Mucosa of stomach (tissue), 1 donor: ENCODE data around the gene ERBB2.
A peak's percentile ranks its signal among the peaks of the same experiment; 100 is the strongest.

Experiments
- H3K27me3 ChIP-seq: one replicate; pipeline ENCODE4 v1.7.0; 2013; ENCODE audit warnings: mild to moderate bottlenecking, low read length; ENCODE audit not compliant: control insufficient read depth, insufficient read depth
- H3K36me3 ChIP-seq: one replicate; pipeline ENCODE4 v1.7.0; 2013; ENCODE audit warnings: low read length; ENCODE audit not compliant: control insufficient read depth, insufficient read depth
- H3K4me1 ChIP-seq: one replicate; pipeline ENCODE4 v1.7.0; 2013; ENCODE audit warnings: mild to moderate bottlenecking, low read length; ENCODE audit not compliant: control insufficient read depth, insufficient read depth
- H3K4me3 ChIP-seq: one replicate; pipeline ENCODE4 v1.7.0; 2013; ENCODE audit warnings: low read length
- H3K9ac ChIP-seq: one replicate; pipeline ENCODE4 v1.7.0; 2013; ENCODE audit warnings: mild to moderate bottlenecking, low read length, moderate library complexity
- H3K9me3 ChIP-seq: one replicate; pipeline ENCODE4 v1.7.0; 2013; ENCODE audit warnings: mild to moderate bottlenecking, low read length, moderate library complexity; ENCODE audit not compliant: control insufficient read depth
- donor health status: Pancreatic carcinoma.

The ERBB2 gene

DNA sequence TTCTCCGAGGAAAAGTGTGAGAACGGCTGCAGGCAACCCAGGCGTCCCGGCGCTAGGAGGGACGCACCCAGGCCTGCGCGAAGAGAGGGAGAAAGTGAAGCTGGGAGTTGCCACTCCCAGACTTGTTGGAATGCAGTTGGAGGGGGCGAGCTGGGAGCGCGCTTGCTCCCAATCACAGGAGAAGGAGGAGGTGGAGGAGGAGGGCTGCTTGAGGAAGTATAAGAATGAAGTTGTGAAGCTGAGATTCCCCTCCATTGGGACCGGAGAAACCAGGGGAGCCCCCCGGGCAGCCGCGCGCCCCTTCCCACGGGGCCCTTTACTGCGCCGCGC lies at the start of gene ERBB2:
Gene ERBB2, plus strand, starts transcription at position 247 of the 330 bp plus-strand sequence. CDS start 175 bp downstream, outside the sequence.
- H3K36me3 ChIP-seq = no peaks in the 10 kb centered on the region
- no peaks in the 10 kb centered on the region for H3K9me3 ChIP-seq
- peak within 1 kb of the TSS; percentile 81 for H3K4me3 ChIP-seq
- peaks cover 39% of the 10 kb centered on the region for H3K4me1 ChIP-seq
- H3K27me3 ChIP-seq = no peaks in the 10 kb centered on the region
- H3K9ac ChIP-seq = peak within 1 kb of the TSS; percentile 93

DNA sequence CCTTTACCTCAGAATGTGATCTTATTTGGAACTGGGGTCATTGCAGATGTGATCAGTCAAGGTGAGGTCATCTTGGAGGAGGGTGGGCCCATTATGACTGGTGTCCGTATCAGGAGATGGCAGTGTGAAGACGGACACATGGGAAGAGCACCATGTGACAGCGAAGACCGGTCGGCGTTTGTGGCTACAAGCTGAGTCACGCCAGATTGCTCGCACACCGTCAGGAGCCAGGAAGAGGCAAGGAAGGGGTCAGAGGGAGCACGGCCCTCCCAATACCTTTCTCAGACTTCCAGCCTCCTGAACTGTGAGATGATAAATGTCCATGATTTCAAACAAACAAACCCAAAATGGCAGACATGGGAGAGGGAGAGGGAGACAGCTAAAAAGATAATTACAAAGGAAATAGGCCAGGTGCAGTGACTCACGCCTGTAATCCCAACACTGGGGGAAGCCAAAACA lies 49.7 kb upstream of the ERBB2 start:
- no peaks in the 10 kb centered on the region for H3K9me3 ChIP-seq
- peaks cover 36% of the 10 kb centered on the region for H3K4me1 ChIP-seq
- no peaks in the 10 kb centered on the region for H3K36me3 ChIP-seq
- H3K9ac ChIP-seq = no peak overlapping the region
- no peaks in the 10 kb centered on the region for H3K27me3 ChIP-seq
- H3K4me3 ChIP-seq = no peak overlapping the region

DNA sequence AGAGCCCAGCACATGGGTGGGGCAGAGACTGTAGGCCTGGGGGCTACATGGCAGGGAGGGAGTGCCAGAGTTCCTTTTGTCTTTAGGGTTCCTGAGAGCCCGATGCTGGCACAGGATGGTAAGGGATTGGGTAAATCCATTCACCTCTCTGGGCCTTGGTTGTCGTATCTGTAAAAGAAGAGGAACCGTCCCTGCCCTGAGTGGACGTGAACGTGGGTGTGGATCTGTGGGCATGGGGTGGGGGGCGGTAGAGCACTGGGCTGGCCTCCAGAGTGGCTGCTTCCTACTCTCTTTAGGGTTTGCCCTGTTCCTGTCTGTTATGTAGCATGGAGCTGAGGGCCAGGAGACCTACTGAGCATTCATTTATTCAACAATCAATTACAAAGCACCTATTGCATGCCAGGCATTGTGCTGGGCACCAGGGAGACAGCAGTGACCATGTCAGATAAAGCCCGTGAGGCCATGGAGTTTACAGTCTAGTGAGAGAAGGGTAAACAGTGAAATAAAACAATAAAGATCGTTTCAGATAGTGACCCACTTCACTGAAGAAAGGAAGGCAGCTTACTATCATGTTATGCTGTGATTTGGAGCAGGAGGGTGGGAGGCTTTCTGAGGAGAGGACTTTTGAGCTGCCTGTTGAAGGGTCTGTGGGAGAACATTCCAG lies 47.8 kb upstream of the ERBB2 start:
- no peak overlapping the region for H3K4me3 ChIP-seq
- H3K27me3 ChIP-seq = no peaks in the 10 kb centered on the region
- H3K9ac ChIP-seq = no peak overlapping the region
- H3K36me3 ChIP-seq = no peaks in the 10 kb centered on the region
- H3K4me1 ChIP-seq = peaks cover 36% of the 10 kb centered on the region
- H3K9me3 ChIP-seq = no peaks in the 10 kb centered on the region

DNA sequence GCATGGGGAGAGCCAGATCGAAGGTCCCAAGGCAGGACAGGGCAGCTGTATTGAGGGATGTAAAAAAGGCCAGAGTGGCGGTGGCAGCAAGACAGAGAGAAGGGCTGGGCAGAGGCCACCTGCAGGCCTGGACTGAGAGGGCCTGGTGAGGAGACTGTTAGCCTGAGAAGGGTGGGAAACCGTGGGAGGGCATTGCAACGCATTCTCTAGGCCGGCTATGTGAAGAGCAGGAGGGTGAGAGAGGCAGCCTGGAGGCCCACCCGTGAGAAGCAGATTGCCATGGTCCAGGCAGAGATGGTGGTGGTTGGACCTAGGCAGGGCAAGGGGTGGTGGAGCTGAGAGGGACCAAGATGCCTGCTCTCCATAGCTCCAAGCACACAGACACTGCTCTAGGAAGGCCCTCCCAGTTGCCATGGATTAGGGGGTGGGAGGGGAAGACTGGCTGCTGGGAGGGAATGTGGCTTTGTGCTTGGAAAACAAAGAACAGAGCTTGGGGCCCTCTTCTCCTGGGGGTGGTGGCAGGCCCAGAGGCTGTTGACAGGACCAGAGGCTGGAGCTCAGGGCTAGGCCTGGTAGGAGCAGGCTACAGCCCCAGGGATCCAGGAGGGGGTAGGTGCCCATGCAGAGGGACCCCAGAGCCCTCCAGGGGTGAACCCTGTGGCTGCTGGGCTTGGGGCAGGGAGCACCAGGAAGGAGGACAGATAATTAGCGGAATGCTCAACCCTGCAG lies 47.1 kb upstream of the ERBB2 start:
- no peak overlapping the region for H3K9ac ChIP-seq

DNA sequence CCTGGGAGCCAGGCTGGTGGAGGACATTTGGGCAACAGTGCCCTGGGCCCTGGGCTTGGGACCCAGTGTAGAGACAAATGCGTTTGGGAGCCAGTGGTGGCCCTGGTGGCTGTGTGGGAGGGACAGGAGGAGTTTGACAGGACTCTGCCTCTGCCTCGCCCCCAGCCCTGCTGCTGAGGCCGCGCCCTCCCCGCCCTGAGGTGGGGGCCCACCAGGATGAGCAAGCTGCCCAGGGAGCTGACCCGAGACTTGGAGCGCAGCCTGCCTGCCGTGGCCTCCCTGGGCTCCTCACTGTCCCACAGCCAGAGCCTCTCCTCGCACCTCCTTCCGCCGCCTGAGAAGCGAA lies 46.6 kb upstream of the ERBB2 start:
- no peak overlapping the region for H3K4me3 ChIP-seq
- H3K4me1 ChIP-seq = peaks cover 29% of the 10 kb centered on the region
- no peaks in the 10 kb centered on the region for H3K36me3 ChIP-seq
- no peaks in the 10 kb centered on the region for H3K27me3 ChIP-seq
- H3K9me3 ChIP-seq = no peaks in the 10 kb centered on the region
- no peak overlapping the region for H3K9ac ChIP-seq

More for the DNA sequence above, 47.1 kb upstream of the ERBB2 start:
- Histone ChIP-seq H3K27me3 (no peaks in the 10 kb centered on the region), H3K9me3 (no peaks in the 10 kb centered on the region), H3K36me3 (no peaks in the 10 kb centered on the region), H3K4me1 (peaks cover 29% of the 10 kb centered on the region), H3K4me3 (no peak overlapping the region)

DNA sequence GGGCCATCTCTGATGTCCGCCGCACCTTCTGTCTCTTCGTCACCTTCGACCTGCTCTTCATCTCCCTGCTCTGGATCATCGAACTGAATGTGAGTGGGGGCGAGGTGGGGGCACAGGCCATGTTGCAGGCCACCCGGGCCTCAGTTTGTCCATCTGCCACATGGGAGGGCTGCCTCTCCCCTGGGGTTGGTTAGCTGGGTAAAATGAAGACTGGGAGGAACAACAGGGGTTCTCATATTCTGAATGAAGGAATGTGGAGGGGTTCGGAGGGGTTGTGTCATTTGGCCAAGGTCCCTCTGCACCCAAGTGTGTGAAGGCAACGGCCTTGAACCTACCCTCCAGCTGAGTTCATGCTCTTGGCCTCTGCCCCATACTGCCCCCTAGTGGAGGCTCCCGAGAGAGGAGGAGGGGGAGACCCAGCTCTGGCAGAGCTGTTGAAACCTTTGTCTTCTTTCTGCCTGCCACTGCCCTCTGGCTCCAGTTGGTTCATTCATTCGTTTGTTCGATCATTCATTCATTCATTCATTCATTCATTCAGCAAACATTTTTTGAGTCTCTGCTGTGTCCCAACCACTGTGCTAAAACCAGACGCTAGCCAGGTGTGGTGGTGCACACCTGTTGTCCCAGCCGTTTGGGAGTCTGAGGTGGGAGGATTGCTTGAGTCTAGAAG lies 46.1 kb upstream of the ERBB2 start:
- Histone ChIP-seq H3K36me3 (no peaks in the 10 kb centered on the region), H3K4me3 (no peak overlapping the region), H3K9ac (no peak overlapping the region), H3K4me1 (peaks cover 29% of the 10 kb centered on the region), H3K27me3 (no peaks in the 10 kb centered on the region), H3K9me3 (no peaks in the 10 kb centered on the region)

DNA sequence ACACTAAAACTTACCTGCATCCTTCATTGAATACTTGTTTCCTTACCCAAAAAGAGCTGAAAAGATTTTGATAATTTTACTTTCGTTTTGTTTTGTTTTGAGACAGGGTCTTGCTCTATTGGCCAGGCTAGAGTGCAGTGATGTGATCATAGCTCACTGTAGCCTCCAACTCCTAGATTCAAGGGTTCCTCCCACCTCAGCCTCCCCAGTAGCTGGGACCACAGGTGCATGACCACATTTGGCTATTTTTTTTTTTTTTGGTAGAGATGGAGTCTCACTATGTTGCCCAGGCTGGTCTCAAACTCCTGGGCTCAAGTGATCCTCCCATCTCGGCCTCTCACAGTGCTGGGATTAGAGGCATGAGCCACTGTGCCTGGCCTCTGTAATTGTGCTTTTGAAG lies 44.8 kb upstream of the ERBB2 start:
- no peak overlapping the region for H3K9ac ChIP-seq
- no peaks in the 10 kb centered on the region for H3K36me3 ChIP-seq
- peaks cover 29% of the 10 kb centered on the region for H3K4me1 ChIP-seq
- H3K4me3 ChIP-seq = no peak overlapping the region
- H3K9me3 ChIP-seq = no peaks in the 10 kb centered on the region
- H3K27me3 ChIP-seq = no peaks in the 10 kb centered on the region

DNA sequence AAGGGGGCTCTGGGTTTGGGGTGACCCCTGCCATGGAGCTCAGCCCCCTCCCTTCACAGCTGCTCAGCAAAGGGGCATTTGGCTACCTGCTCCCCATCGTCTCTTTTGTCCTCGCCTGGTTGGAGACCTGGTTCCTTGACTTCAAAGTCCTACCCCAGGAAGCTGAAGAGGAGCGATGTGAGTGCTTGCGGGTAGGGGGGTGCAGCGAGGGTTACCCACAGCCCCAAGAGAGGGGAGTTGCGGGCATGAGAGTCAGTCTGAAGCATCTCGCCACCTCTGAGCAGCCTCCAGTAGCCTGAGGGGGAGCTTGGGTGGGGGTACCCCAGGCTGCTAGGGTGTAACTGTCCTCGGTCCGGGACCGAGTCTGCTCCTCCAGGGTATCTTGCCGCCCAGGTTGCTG lies 41.5 kb upstream of the ERBB2 start:
- peaks cover 6% of the 10 kb centered on the region for H3K36me3 ChIP-seq
- H3K4me1 ChIP-seq = peaks cover 28% of the 10 kb centered on the region
- H3K27me3 ChIP-seq = no peaks in the 10 kb centered on the region
- no peak overlapping the region for H3K4me3 ChIP-seq
- no peaks in the 10 kb centered on the region for H3K9me3 ChIP-seq
- H3K9ac ChIP-seq = no peak overlapping the region

DNA sequence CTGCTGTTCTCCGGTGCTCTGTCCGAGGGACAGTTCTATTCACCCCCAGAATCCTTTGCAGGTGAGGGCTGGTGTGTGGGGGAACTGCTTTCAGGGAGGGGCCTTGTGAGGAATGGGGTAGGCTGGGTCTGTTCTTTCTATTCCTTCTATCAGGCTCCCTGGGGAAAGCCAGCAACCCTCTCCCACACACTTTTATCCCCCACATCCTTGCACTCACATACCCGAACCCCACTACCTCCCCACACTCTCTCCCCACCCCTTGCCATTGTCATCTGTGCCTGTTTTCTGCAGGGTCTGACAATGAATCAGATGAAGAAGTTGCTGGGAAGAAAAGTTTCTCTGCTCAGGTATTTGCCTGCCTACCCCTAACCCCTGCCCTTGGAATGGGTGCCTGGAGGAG lies 41.1 kb upstream of the ERBB2 start:
- no peak overlapping the region for H3K9ac ChIP-seq
- no peaks in the 10 kb centered on the region for H3K9me3 ChIP-seq
- peaks cover 6% of the 10 kb centered on the region for H3K36me3 ChIP-seq
- H3K27me3 ChIP-seq = no peaks in the 10 kb centered on the region
- H3K4me3 ChIP-seq = no peak overlapping the region
- H3K4me1 ChIP-seq = peaks cover 26% of the 10 kb centered on the region

DNA sequence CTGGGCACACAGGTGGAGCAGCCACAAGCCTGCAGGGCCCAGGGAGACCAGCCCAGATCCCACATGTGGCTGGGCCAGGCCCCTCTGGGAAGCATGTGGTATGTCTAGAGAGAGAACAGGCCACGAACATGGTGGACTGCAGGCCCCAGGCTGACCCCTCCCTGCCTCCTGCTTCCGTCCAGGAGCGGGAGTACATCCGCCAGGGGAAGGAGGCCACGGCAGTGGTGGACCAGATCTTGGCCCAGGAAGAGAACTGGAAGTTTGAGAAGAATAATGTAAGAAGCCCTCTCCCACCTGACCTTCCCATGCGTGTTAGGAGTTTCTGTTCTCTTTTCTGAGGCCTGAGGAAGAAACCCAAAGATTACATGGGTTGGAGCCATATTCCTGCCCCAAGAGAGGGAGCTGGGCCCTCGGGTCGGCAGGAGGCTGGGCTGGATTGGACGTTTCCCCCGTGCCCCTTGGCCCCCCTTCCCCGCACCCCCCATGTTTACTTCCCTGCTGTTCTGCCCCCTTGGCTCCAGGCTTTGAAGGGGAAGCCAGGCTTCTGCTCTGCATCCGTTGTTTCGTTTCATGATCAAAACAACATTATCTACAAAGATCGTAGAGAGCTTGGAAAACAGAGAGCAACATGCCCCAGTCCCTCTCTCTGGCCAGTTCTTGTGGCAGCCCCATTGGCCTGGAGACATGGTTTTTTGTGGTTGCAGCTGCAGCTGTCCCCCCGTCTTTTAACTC lies 40.4 kb upstream of the ERBB2 start:
- Histone ChIP-seq H3K4me1 (peaks cover 31% of the 10 kb centered on the region), H3K9ac (no peak overlapping the region), H3K27me3 (no peaks in the 10 kb centered on the region), H3K4me3 (no peak overlapping the region), H3K9me3 (no peaks in the 10 kb centered on the region), H3K36me3 (peaks cover 6% of the 10 kb centered on the region)

DNA sequence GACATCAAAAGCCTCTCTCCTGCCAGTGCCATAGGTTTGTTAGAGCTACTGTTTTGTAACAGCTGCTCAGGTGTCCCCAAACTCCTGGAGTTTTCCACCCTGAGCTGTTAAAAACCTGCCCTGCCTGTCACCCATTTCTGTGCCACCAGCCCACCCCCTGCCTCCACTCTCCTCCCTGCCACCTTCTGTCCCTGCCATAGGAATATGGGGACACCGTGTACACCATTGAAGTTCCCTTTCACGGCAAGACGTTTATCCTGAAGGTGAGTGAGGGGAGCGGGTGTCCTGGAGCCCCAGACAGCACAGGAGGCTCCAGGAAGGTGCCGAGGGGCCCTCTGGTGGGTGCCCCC lies 39.9 kb upstream of the ERBB2 start:
- H3K27me3 ChIP-seq = peaks cover 3% of the 10 kb centered on the region
- H3K36me3 ChIP-seq = peaks cover 6% of the 10 kb centered on the region
- no peak overlapping the region for H3K4me3 ChIP-seq
- no peaks in the 10 kb centered on the region for H3K9me3 ChIP-seq
- no peak overlapping the region for H3K9ac ChIP-seq
- peaks cover 36% of the 10 kb centered on the region for H3K4me1 ChIP-seq
